Caco-2 (cell line): Measurements from ENCODE around the gene SPARC. TPM values are rescaled to one million over a fixed set of nuclear protein-coding genes. Genes with fewer than 3 reads are reported as not detected.
A peak's percentile ranks its signal among the peaks of the same experiment; 100 is the strongest.

ENCODE experiments used
- BruUV-seq: library from RNA; stranded (reverse); fragments of 400-500 nt; replicated peaks from 2 replicates; lab custom pipeline; 2021; lab: Mats Ljungman, UMichigan
- CTCF ChIA-PET: fragments of 300-600 bp; sonication (Branson Sonifier 250); formaldehyde crosslinking; loops from one replicate; lab custom pipeline; 2022; ENCODE audit warnings: antibody characterized with exemption; lab: Charles Lee
- POLR2A ChIA-PET: fragments of 300-600 bp; sonication (Branson Sonifier 250); formaldehyde crosslinking; loops from one replicate; lab custom pipeline; 2022; ENCODE audit warnings: antibody characterized with exemption; lab: Charles Lee
- DNase-seq, 2 experiments: peaks; one replicate each; pipeline versions ENCODE4 v3.0.0 to v3.0.0-alpha.2; 2020 to 2022
- H3K27me3 ChIP-seq: replicated peaks from 2 replicates; pipeline ENCODE4 v1.6.0; 2011; ENCODE audit warnings: low read length; ENCODE audit not compliant: control insufficient read depth, insufficient read depth
- H3K36me3 ChIP-seq: 2 replicates; pipeline ENCODE4 v1.5.1; 2011; ENCODE audit warnings: low read length; ENCODE audit not compliant: control insufficient read depth, insufficient read depth
- H3K4me1 ChIP-seq: fragments of 250-450 bp; sonication (Bioruptor Pico); 2 replicates; pipeline ENCODE4 v1.5.1; 2020; ENCODE audit warnings: mild to moderate bottlenecking
- H3K4me3 ChIP-seq: 2 replicates; pipeline ENCODE4 v1.5.1; 2011; ENCODE audit warnings: low read depth, mild to moderate bottlenecking, control low read depth, low read length
- H3K9me3 ChIP-seq: fragments of 250-450 bp; sonication (Bioruptor Pico); 2 replicates; pipeline ENCODE4 v1.5.1; 2020; ENCODE audit warnings: mild to moderate bottlenecking, moderate library complexity
- H3K27ac Mint-ChIP-seq: one replicate; pipeline ENCODE4 v1.8.0; 2022; ENCODE audit warnings: mixed read lengths; ENCODE audit not compliant: unreplicated experiment
- H3K27me3 Mint-ChIP-seq: one replicate; pipeline ENCODE4 v1.8.0; 2022; ENCODE audit warnings: mixed read lengths; ENCODE audit not compliant: insufficient read depth, unreplicated experiment
- H3K36me3 Mint-ChIP-seq: one replicate; pipeline ENCODE4 v1.8.0; 2022; ENCODE audit warnings: mild to moderate bottlenecking, mixed read lengths; ENCODE audit not compliant: insufficient read depth, unreplicated experiment
- H3K4me1 Mint-ChIP-seq: one replicate; pipeline ENCODE4 v1.8.0; 2022; ENCODE audit warnings: low read depth, mixed read lengths; ENCODE audit not compliant: unreplicated experiment
- H3K4me3 Mint-ChIP-seq: one replicate; pipeline ENCODE4 v1.8.0; 2022; ENCODE audit warnings: mild to moderate bottlenecking, moderate library complexity, mixed read lengths; ENCODE audit not compliant: unreplicated experiment
- H3K9me3 Mint-ChIP-seq: one replicate; pipeline ENCODE4 v1.8.0; 2022; ENCODE audit warnings: mixed read lengths; ENCODE audit not compliant: unreplicated experiment
- CTCF ChIP-seq, 2 experiments: fragments of 200-600 bp in 1 of 2; IDR thresholded peaks; 1 replicate in 1 of 2; 2 replicates in 1 of 2; pipeline versions ENCODE4 v1.5.1 to v1.8.0; 2011 to 2022; ENCODE audit warnings: antibody characterized with exemption in 1 of 2, control low read depth in 1 of 2, inconsistent platforms in 1 of 2, low read depth in 1 of 2, low read length in 1 of 2, mild to moderate bottlenecking in 1 of 2, moderate library complexity in 1 of 2; ENCODE audit not compliant: insufficient read depth in 1 of 2, severe bottlenecking in 1 of 2, unreplicated experiment in 1 of 2
- intact Hi-C: fragments of 100-400 bp; cut with micrococcal nuclease; formaldehyde crosslinking; loops from one replicate; pipeline ENCODE4 v1.10.0; 2022; ENCODE audit not compliant: unreplicated experiment
- total RNA-seq: library from RNA; stranded (reverse); gene quantifications from 2 replicates; pipeline ENCODE4 v1.2.3, GENCODE V29; 2022

SPARC gene
- total RNA-seq, 1 experiment from 2014 or later, result 22.7 TPM

GRCh38 chr5:151674626-151675610 lies 11.8 kb downstream of the SPARC start:
- Histone ChIP-seq H3K4me1 (peaks cover 40% of the 10 kb centered on the region), H3K4me3 (no peak overlapping the region), H3K27me3 (no peaks in the 10 kb centered on the region), H3K9me3 (no peaks in the 10 kb centered on the region), H3K36me3 (no peaks in the 10 kb centered on the region)
- Mint-ChIP-seq H3K27me3 (no peaks in the 10 kb centered on the region), H3K27ac (no peak overlapping the region), H3K9me3 (no peaks in the 10 kb centered on the region), H3K36me3 (no peaks in the 10 kb centered on the region), H3K4me3 (no peak overlapping the region), H3K4me1 (peaks cover 28% of the 10 kb centered on the region)
- intact Hi-C loops, result no loop called here
- CTCF ChIA-PET, result interaction anchor here (0.6 to 1.5 kb wide), 5 partner anchors 13 to 96 kb away, joined by 3 to 6 read pairs (median 3); no protein-coding TSS in a partner anchor
- no peak for DNase-seq
- no peak for TF ChIP-seq CTCF (IDR thresholded peaks at IDR 0.05; ENCODE audit: insufficient read depth in 1 of 2, low read depth in 1 of 2, low read length in 1 of 2, severe bottlenecking in 1 of 2, unreplicated experiment in 1 of 2)
- POLR2A ChIA-PET, result no interaction called here
- no TSS peak for BruUV-seq

- H3K9me3 Mint-ChIP-seq, result no peaks in the 10 kb centered on the region
- no peaks in the 10 kb centered on the region for H3K27me3 ChIP-seq
- H3K27me3 Mint-ChIP-seq, result no peaks in the 10 kb centered on the region
- no peaks in the 10 kb centered on the region for H3K9me3 ChIP-seq
- H3K4me3 Mint-ChIP-seq, result no peak overlapping the region
- TF ChIP-seq CTCF (IDR thresholded peaks at IDR 0.05; ENCODE audit: insufficient read depth in 1 of 2, low read depth in 1 of 2, low read length in 1 of 2, severe bottlenecking in 1 of 2, unreplicated experiment in 1 of 2), result no peak
- H3K4me1 Mint-ChIP-seq, result peaks cover 33% of the 10 kb centered on the region
- peak overlapping the region; percentile 8 for H3K27ac Mint-ChIP-seq
- POLR2A ChIA-PET, result no interaction called here
- no TSS peak for BruUV-seq
- H3K36me3 Mint-ChIP-seq, result no peaks in the 10 kb centered on the region
- DNase-seq, result no peak
- H3K36me3 ChIP-seq, result no peaks in the 10 kb centered on the region
- no peak overlapping the region for H3K4me3 ChIP-seq
- CTCF ChIA-PET, result no interaction called here
- intact Hi-C loops, result no loop called here
- H3K4me1 ChIP-seq, result peaks cover 55% of the 10 kb centered on the region
Measured at GRCh38 chr5:151673421-151673820, 13.3 kb downstream of the SPARC start.

GRCh38 chr5:151672516-151672915 lies 14.2 kb downstream of the SPARC start:
- intact Hi-C loops, result no loop called here
- peaks cover 56% of the 10 kb centered on the region for H3K4me1 ChIP-seq
- Mint-ChIP-seq H3K4me3 (no peak overlapping the region), H3K4me1 (peaks cover 33% of the 10 kb centered on the region), H3K27ac (no peak overlapping the region), H3K36me3 (no peaks in the 10 kb centered on the region), H3K9me3 (no peaks in the 10 kb centered on the region), H3K27me3 (no peaks in the 10 kb centered on the region)
- POLR2A ChIA-PET, result no interaction called here
- H3K9me3 ChIP-seq, result no peaks in the 10 kb centered on the region
- CTCF ChIA-PET, result interaction anchor here (0.7 to 1.6 kb wide), 3 partner anchors 12 to 14 kb away, joined by 3 to 7 read pairs (median 5); no protein-coding TSS in a partner anchor
- BruUV-seq, result no TSS peak
- no peak for DNase-seq
- H3K4me3 ChIP-seq, result no peak overlapping the region
- no peak for TF ChIP-seq CTCF (IDR thresholded peaks at IDR 0.05; ENCODE audit: insufficient read depth in 1 of 2, low read depth in 1 of 2, low read length in 1 of 2, severe bottlenecking in 1 of 2, unreplicated experiment in 1 of 2)
- H3K27me3 ChIP-seq, result no peaks in the 10 kb centered on the region
- no peaks in the 10 kb centered on the region for H3K36me3 ChIP-seq
